ENCODE results near the gene MARK4. TPM values are rescaled to one million over a fixed set of nuclear protein-coding genes. Genes with fewer than 3 reads are reported as not detected.

MARK4 gene
- polyA plus RNA-seq, 10 donors = 20.2 to 35.0 (median 28.6) TPM

DNA sequence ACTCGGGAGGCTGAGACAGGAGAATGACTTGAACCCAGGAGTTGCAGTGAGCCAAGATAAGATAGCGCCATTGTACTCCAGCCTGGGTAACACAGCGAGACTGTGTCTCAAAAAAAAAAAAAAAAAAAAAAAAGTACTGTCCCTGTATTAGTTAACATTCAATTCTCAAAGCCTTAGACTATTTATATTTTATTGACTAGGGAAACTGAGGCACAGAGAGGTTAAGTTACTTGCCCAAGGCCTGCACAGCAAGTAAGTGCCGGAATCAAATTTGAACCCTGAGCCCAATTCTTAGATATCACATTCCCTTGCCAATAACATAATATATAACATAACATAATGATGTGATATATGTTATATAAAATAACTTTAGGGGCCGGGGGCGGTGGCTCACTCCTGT lies 88.6 kb downstream of the MARK4 start:
- no peak for DNase-seq

GRCh38 chr19:45340232-45340898 lies 89.3 kb downstream of the MARK4 start, which contains the start of gene KLC3:
KLC3 (plus strand) TSS chr19:45340750; CDS start chr19:45345542, 4,792 bp downstream.
- no peak for DNase-seq

DNA sequence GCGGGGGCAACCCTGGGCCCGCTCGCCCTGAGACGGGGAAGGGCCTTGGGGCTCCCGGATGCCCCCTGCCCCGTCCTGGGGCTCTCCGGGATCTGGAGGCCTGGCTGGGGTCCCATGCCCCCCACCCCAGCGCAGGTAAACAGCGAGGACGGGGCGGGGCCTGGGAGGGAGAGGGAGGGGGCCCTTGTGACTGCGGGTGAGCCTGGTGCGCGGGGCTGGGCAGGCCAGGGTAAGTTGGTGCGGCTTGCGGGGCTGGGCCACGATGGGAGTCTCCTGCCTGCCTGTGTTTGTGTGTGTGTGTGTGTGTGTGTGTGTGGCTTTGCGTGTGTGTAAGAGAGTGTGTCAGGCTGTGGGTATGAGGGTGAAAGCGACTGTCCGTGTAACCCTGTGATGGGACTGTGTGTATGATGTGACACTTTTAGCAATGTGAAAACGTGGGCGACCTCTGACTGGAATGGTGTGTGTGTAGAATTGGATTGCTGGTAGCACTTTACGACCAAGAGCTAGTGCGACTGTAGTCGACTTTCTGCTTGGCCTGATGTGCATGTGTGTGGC lies 89.9 kb downstream of the MARK4 start:
- no peak for DNase-seq

- no peak for DNase-seq
These were observed 91.8 kb downstream of the MARK4 start for GRCh38 chr19:45342911-45343310.

GRCh38 chr19:45344621-45345505 lies 93.8 kb downstream of the MARK4 start:
- DNase-seq = no peak

GRCh38 chr19:45345506-45345860 lies 94.4 kb downstream of the MARK4 start:
- no peak for DNase-seq

DNA sequence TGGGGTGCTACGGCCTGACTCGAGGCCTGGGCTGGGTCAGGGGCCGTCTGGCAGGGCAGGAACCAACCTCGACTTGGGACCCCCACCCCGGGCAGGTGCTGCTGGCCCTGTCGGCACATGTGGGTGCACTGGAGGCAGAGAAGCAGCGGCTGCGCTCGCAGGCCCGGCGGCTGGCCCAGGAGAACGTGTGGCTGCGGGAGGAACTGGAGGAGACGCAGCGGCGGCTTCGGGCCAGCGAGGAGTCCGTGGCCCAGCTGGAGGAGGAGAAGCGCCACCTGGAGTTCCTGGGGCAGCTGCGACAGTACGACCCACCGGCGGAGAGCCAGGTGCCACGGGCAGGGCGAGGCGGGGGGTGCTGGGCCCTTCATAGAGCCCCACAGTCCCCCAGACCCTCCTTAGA lies 95.4 kb downstream of the MARK4 start:
- DNase-seq = no peak

DNA sequence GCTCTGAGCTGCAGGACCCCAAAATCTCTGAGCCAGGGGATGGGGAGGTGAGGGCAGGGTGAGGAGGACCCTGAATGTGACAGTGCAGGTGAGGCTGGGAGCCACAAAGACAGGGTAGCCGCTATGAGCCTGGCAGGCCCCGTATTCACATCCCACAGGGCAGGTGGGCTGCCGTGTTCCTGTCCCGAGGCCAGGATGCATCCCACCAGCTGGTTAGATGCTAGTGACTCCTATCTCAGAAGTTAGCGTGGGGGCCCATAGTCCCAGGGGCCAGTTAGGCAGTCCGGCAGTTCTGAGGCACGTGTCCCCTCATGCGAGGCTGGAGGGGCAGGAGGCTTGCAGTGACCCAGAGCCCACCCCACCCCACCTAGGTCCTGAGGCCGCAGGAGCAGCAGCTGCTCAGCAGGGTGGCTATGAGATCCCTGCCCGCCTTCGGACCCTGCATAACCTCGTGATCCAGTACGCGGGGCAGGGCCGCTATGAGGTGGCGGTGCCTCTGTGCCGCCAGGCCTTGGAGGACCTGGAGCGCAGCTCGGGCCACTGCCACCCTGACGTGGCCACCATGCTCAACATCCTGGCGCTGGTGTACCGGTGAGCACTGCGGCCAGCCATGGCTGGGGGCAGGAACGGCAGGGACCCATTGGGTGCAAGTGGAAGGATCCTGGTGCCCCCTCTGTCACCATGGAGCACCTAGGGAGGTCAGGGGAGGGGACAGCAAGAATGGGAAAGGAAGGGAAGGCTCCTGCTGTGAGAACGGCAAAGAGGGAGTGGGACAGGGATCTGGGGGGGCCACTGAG lies 96.7 kb downstream of the MARK4 start:
- DNase-seq = no peak

DNA sequence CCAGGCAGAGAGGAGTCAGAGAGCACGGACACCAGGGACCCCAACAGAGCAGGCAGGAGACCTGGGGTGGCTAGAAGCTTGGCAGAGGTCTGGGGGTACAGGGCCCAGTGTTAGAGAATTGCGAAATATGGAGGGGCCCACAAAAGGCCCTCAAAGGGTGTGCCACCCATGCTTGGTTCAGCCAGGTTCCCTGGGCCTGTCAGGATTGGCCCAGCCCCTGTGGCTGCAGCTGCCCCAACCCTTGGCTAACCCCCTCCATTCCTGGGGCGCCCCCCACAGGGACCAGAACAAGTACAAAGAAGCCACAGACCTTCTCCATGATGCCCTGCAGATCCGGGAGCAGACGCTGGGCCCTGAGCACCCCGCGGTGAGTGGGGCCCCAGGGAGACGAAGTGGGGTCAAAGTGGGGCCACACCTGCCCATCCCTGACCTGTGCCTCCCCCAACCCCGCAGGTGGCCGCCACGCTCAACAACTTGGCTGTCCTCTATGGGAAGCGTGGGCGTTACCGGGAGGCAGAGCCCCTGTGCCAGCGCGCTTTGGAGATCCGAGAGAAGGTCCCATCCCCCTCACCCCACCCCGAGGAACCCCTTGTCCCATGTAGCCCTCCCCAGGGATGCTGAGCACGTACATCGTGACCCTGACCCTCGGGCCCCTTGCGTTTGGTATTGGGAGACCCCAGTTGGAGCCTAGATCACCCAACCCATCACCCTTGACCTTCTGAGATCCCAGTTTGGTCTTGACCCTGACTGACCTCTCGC lies 97.5 kb downstream of the MARK4 start:
- no peak for DNase-seq

GRCh38 chr19:45349126-45349415 lies 98.0 kb downstream of the MARK4 start:
- DNase-seq = no peak

GRCh38 chr19:45349430-45349941 lies 98.4 kb downstream of the MARK4 start:
- DNase-seq = no peak

GRCh38 chr19:45350477-45351058 lies 99.5 kb downstream of the MARK4 start:
- DNase-seq = no peak

DNA sequence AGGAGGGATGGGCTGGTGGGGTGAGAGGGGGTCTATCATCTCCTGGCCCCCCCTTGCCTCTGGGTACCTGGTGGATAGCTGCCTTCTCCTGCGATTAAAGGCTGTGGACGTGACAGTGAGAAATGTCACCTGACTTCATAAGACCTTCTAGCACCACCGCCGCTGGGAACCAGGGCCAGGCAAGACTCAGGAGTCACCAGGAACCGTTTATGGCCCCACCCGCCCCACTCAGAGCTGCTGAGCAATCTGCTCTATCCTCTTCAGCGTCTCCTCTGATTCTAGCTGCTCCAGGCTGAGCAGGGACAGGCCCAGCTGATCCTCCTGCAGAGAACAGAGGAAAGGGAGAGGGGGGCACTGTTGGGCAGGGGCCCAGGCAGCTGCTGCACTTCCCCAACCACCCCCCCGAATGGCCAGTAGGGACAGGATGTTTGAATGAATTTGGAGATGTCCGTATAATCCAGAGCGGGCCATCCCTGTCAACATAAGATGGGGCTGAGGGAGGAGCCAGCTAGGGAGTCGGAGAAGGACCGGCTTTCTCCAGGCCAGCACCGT lies 100.4 kb downstream of the MARK4 start:
- DNase-seq = no peak

GRCh38 chr19:45352062-45352461 lies 101.0 kb downstream of the MARK4 start:
- DNase-seq = no peak

DNA sequence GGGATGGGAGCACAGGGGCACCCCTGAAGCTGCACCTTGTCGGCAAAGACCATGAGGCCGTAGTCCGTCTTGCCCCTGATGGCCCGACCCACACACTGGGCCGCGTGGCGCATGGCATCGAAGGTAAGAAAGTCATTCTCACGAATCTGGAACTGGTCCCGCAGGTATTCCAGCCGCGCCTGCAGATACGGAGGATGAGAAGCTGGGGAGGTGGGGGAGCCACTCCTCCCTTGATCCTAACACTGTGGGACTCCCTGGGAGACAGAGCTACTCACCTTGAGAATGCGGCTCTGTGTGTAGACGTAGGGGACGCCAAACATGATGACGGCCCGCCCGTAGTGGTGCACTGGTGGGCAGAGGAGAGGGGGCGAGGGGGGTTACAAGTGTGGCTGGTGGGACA lies 101.4 kb downstream of the MARK4 start:
- no peak for DNase-seq

- no peak for DNase-seq
These were observed 102.1 kb downstream of the MARK4 start for GRCh38 chr19:45352914-45353796.

DNA sequence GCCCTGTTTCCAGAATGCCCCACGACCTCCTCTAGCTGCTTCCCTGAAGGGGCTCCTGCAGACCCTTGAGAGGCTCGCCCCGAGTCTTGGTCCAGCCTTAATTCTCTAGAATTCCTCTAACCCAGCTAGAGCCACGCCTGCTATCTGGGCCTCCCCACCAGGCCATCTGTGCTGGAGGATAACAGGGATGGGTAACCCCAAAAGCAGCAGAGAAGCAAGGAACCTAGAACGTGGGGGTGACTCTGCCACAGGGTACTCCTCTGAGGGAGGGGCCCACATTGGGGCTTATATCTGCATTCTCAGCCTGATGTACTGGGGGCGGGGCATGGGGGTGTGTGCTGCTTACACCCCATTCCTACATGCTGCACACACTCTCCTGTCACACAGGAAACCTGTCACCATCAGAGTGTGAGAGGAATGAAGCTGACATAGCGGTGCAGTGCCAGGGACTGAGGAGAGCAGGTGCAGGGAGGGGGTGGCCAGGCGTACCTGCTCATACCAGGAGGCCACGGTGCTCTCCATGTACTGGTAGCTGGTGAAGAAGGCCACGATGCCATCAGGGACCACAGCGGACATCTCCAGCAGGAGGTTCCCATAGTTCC lies 103.3 kb downstream of the MARK4 start:
- DNase-seq = no peak

Data from muscle of back (tissue), 11 donors.